ENCODE data around the gene MIF. TPM values are rescaled to one million over a fixed set of nuclear protein-coding genes. Genes with fewer than 3 reads are reported as not detected.
A peak's percentile ranks its signal among the peaks of the same experiment; 100 is the strongest.
"Not testable (repeated sequence)": the region's sequence is repeated elsewhere in the genome, so short reads cannot be mapped to it uniquely, and the experiment has no call there.

Gene MIF
- total RNA-seq, 1 experiment from 2014 or later: 762 TPM

GRCh38 chr22:23913661-23914353 lies 19.6 kb downstream of the MIF start:
- CTCF ChIA-PET: interaction anchor here (1.1 to 2.6 kb wide), 2 partner anchors 20 to 52 kb away, joined by 3 to 18 read pairs; partner anchors contain the start of gene MIF
- Mint-ChIP-seq H3K27me3 (ENCODE audit: insufficient read depth, unreplicated experiment) (no peaks in the 10 kb centered on the region), H3K4me3 (ENCODE audit: unreplicated experiment) (peak overlapping the region; percentile 85), H3K36me3 (ENCODE audit: insufficient read depth, unreplicated experiment) (peaks cover 5% of the 10 kb centered on the region), H3K4me1 (ENCODE audit: low read depth, unreplicated experiment) (peaks cover 16% of the 10 kb centered on the region), H3K27ac (ENCODE audit: unreplicated experiment) (peak overlapping the region; percentile 87), H3K9me3 (ENCODE audit: unreplicated experiment) (peaks cover under 1% of the 10 kb centered on the region)
- DNase-seq: peak; percentile 99
- peak overlapping the region; percentile 51 for H3K4me3 ChIP-seq (ENCODE audit: low read depth, low read length)
- BruUV-seq (replicated peaks): no TSS peak
- no peaks in the 10 kb centered on the region for H3K27me3 ChIP-seq (replicated peaks; ENCODE audit: control insufficient read depth, insufficient read depth, low read length)
- intact Hi-C loops (cut with micrococcal nuclease; ENCODE audit: unreplicated experiment): loop anchor here (1.0 kb wide), 1 partner anchor 20 kb away; the partner anchor contains the start of gene MIF
- TF ChIP-seq, protein P1, sequence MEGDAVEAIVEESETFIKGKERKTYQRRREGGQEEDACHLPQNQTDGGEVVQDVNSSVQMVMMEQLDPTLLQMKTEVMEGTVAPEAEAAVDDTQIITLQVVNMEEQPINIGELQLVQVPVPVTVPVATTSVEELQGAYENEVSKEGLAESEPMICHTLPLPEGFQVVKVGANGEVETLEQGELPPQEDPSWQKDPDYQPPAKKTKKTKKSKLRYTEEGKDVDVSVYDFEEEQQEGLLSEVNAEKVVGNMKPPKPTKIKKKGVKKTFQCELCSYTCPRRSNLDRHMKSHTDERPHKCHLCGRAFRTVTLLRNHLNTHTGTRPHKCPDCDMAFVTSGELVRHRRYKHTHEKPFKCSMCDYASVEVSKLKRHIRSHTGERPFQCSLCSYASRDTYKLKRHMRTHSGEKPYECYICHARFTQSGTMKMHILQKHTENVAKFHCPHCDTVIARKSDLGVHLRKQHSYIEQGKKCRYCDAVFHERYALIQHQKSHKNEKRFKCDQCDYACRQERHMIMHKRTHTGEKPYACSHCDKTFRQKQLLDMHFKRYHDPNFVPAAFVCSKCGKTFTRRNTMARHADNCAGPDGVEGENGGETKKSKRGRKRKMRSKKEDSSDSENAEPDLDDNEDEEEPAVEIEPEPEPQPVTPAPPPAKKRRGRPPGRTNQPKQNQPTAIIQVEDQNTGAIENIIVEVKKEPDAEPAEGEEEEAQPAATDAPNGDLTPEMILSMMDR (IDR thresholded peaks at IDR 0.05; ENCODE audit: insufficient read depth in 1 of 2, low read depth in 1 of 2, low read length in 1 of 2, severe bottlenecking in 1 of 2, unreplicated experiment in 1 of 2): no peak
- no peaks in the 10 kb centered on the region for H3K36me3 ChIP-seq (ENCODE audit: control insufficient read depth, insufficient read depth, low read length)
- POLR2A ChIA-PET: interaction anchor here (0.5 to 2.0 kb wide), 6 partner anchors 12 to 143 kb away, joined by 3 to 45 read pairs (median 4); partner anchors contain the start of genes MIF and SLC2A11
- H3K9me3 ChIP-seq: no peaks in the 10 kb centered on the region
- peaks cover 27% of the 10 kb centered on the region for H3K4me1 ChIP-seq

GRCh38 chr22:23915290-23915689 lies 21.1 kb downstream of the MIF start:
- Histone ChIP-seq H3K4me1 (peaks cover 19% of the 10 kb centered on the region), H3K9me3 (no peaks in the 10 kb centered on the region), H3K36me3 (ENCODE audit: control insufficient read depth, insufficient read depth, low read length) (no peaks in the 10 kb centered on the region), H3K4me3 (ENCODE audit: low read depth, low read length) (no peak overlapping the region), H3K27me3 (replicated peaks; ENCODE audit: control insufficient read depth, insufficient read depth, low read length) (no peaks in the 10 kb centered on the region)
- H3K4me1 Mint-ChIP-seq (ENCODE audit: low read depth, unreplicated experiment): peaks cover 15% of the 10 kb centered on the region
- CTCF ChIA-PET: no interaction called here
- no peaks in the 10 kb centered on the region for H3K9me3 Mint-ChIP-seq (ENCODE audit: unreplicated experiment)
- TF ChIP-seq, protein P1 (IDR thresholded peaks at IDR 0.05; ENCODE audit: insufficient read depth in 1 of 2, low read depth in 1 of 2, low read length in 1 of 2, severe bottlenecking in 1 of 2, unreplicated experiment in 1 of 2): no peak
- BruUV-seq (replicated peaks): no TSS peak
- no peak overlapping the region for H3K27ac Mint-ChIP-seq (ENCODE audit: unreplicated experiment)
- H3K36me3 Mint-ChIP-seq (ENCODE audit: insufficient read depth, unreplicated experiment): peaks cover 8% of the 10 kb centered on the region
- H3K27me3 Mint-ChIP-seq (ENCODE audit: insufficient read depth, unreplicated experiment): no peaks in the 10 kb centered on the region
- intact Hi-C loops (cut with micrococcal nuclease; ENCODE audit: unreplicated experiment): no loop called here
- no peak for DNase-seq
- no peak overlapping the region for H3K4me3 Mint-ChIP-seq (ENCODE audit: unreplicated experiment)
- POLR2A ChIA-PET: no interaction called here

DNA sequence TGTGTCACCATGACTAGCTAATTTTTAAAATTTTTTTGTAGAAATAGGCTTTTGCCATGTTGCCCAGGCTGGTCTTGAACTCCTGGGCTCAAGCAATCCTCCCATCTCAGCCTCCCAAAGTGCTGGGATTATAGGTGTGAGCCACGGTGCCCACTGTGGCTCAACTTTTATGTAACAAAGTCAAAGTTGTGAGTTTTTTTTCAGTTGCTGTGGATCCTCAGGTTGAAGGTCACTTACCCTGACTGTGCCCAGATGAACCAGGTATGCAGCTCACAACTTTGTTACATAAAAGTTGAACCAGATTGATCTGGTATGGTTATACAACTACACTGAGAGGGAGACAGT lies 26.1 kb downstream of the MIF start:
- H3K27me3 Mint-ChIP-seq (ENCODE audit: insufficient read depth, unreplicated experiment); DNase-seq; H3K9me3 Mint-ChIP-seq (ENCODE audit: unreplicated experiment); BruUV-seq (replicated peaks); H3K4me1 ChIP-seq; H3K36me3 ChIP-seq (ENCODE audit: control insufficient read depth, insufficient read depth, low read length); H3K27me3 ChIP-seq (replicated peaks; ENCODE audit: control insufficient read depth, insufficient read depth, low read length); H3K4me1 Mint-ChIP-seq (ENCODE audit: low read depth, unreplicated experiment); intact Hi-C loops (cut with micrococcal nuclease; ENCODE audit: unreplicated experiment); H3K4me3 ChIP-seq (ENCODE audit: low read depth, low read length); H3K9me3 ChIP-seq; H3K36me3 Mint-ChIP-seq (ENCODE audit: insufficient read depth, unreplicated experiment): not testable (repeated sequence)
- POLR2A ChIA-PET: interaction anchor here (0.6 to 1.2 kb wide), 3 partner anchors 24 to 31 kb away, joined by 5 to 10 read pairs (median 6); partner anchors contain the start of gene MIF
- peak overlapping the region; percentile 92 for H3K27ac Mint-ChIP-seq (ENCODE audit: unreplicated experiment)
- peak overlapping the region; percentile 12 for H3K4me3 Mint-ChIP-seq (ENCODE audit: unreplicated experiment)
- CTCF ChIA-PET: interaction anchor here (1.0 to 2.4 kb wide), 3 partner anchors 18 to 32 kb away, joined by 3 to 26 read pairs (median 10); partner anchors contain the start of gene MIF

DNA sequence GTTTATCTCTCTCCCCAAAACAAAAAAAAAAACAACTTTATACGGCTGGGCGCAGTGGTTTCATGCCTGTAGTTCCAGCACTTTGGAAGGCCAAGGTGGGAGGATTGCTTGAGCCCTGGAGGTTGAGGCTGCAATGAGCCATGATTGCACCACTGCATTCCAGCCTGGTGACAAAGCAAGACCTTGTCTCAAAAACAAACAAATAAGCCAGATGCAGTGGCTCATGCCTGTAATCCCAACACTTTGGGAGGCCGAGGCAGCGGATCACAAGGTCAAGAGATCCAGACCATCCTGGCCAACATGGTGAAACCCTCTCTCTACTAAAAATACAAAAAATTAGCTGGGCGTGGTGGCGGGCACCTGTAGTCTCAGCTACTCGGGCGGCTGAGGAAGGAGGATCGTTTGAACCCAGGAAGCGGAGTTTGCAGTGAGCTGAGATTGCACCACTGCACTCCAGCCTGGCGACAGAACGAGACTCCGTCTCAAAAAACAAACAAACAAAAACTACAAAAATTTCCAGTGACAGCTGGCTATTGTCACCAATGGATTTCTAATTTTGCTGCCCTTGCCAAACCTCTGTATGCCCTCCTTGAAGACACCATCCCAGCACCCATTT lies 27.5 kb downstream of the MIF start:
- H3K4me3 ChIP-seq (ENCODE audit: low read depth, low read length); intact Hi-C loops (cut with micrococcal nuclease; ENCODE audit: unreplicated experiment); H3K9me3 Mint-ChIP-seq (ENCODE audit: unreplicated experiment); H3K27ac Mint-ChIP-seq (ENCODE audit: unreplicated experiment); POLR2A ChIA-PET; H3K9me3 ChIP-seq; H3K27me3 Mint-ChIP-seq (ENCODE audit: insufficient read depth, unreplicated experiment); H3K4me3 Mint-ChIP-seq (ENCODE audit: unreplicated experiment); BruUV-seq (replicated peaks); H3K4me1 Mint-ChIP-seq (ENCODE audit: low read depth, unreplicated experiment); H3K36me3 Mint-ChIP-seq (ENCODE audit: insufficient read depth, unreplicated experiment); H3K36me3 ChIP-seq (ENCODE audit: control insufficient read depth, insufficient read depth, low read length); H3K27me3 ChIP-seq (replicated peaks; ENCODE audit: control insufficient read depth, insufficient read depth, low read length); H3K4me1 ChIP-seq: not testable (repeated sequence)
- DNase-seq: peak in 1 of 2 experiments; percentile 34
- CTCF ChIA-PET: interaction anchor here (2.4 kb wide), 1 partner anchor 28 kb away, joined by 26 read pairs; the partner anchor contains the start of gene MIF

All from Caco-2 (cell line).